ENCODE measurements around the gene CARD6. TPM values are rescaled to one million over a fixed set of nuclear protein-coding genes. Genes with fewer than 3 reads are reported as not detected.
"Not testable (repeated sequence)": the region's sequence is repeated elsewhere in the genome, so short reads cannot be mapped to it uniquely, and the experiment has no call there.

The CARD6 gene, protein sequence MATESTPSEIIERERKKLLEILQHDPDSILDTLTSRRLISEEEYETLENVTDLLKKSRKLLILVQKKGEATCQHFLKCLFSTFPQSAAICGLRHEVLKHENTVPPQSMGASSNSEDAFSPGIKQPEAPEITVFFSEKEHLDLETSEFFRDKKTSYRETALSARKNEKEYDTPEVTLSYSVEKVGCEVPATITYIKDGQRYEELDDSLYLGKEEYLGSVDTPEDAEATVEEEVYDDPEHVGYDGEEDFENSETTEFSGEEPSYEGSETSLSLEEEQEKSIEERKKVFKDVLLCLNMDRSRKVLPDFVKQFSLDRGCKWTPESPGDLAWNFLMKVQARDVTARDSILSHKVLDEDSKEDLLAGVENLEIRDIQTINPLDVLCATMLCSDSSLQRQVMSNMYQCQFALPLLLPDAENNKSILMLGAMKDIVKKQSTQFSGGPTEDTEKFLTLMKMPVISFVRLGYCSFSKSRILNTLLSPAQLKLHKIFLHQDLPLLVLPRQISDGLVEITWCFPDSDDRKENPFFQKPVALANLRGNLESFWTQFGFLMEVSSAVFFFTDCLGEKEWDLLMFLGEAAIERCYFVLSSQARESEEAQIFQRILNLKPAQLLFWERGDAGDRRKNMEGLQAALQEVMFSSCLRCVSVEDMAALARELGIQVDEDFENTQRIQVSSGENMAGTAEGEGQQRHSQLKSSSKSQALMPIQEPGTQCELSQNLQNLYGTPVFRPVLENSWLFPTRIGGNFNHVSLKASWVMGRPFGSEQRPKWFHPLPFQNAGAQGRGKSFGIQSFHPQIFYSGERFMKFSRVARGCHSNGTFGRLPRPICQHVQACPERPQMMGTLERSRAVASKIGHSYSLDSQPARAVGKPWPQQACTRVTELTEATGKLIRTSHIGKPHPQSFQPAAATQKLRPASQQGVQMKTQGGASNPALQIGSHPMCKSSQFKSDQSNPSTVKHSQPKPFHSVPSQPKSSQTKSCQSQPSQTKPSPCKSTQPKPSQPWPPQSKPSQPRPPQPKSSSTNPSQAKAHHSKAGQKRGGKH
- total RNA-seq: 6.4 TPM
- long read RNA-seq, full-length matches to known transcripts: 1 of 4 reads
- long read RNA-seq, partial matches to known transcripts: 0 of 4 reads
- long read RNA-seq, other reads (novel, unspliced or antisense): 3 of 4 reads

DNA sequence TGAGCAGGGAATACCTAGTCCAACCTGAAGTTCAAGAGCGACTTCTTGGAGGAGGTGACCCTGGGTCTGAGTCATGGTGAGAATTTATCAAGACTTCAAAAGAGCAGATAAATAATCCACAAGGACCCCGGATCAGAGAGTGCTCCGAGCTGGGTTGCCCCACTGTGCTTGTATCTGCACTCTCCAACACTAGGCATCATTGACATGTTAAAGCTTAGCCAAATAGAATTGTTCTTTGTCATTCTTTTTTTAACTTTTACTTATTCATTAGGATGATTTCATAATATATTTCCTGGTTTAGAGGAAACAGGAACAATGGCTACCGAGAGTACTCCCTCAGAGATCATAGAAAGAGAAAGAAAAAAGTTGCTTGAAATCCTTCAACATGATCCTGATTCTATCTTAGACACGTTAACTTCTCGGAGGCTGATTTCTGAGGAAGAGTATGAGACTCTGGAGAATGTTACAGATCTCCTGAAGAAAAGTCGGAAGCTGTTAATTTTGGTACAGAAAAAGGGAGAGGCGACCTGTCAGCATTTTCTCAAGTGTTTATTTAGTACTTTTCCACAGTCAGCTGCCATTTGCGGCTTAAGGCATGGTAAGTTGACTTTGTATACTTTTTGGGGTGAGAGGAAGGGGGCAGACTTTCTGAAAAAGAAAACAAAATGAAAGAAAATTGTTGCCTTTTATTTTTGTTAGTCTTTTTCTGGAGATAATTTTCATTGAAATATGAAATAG is at the start of gene CARD6:
Gene CARD6, plus strand, starts transcription at position 300 of the 738 bp plus-strand sequence. Its CDS starts 16 bp downstream, at position 316.
- ATAC-seq: peak; percentile 59
- DNase-seq: no peak
- intact Hi-C loops (cut with micrococcal nuclease): no loop called here

DNA sequence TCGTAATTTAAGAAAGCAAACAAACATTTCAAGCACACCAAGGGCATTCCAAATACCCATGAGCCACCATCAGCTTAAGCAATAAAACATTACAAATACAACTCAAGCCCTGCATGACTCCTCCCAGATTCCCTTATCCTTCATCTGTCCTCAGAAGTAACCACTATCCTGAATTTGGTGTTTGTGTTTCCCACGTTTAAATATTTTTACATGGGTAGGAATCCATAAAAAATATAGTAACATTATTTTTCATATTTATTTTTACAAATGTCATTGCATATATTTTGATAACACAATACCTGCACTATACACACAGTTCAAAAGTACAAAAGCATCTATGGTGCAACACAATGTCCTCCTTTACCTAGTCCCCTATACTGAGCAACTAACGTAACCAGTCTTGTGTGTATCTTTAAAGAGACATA is 49.4 kb upstream of the CARD6 start:
- intact Hi-C loops (cut with micrococcal nuclease): no loop called here
- no peak for ATAC-seq

GRCh38 chr5:40792691-40793090 is 48.5 kb upstream of the CARD6 start:
- intact Hi-C loops (cut with micrococcal nuclease); DNase-seq; ATAC-seq: not testable (repeated sequence)

More for the DNA sequence above, 49.4 kb upstream of the CARD6 start:
- DNase-seq: no peak

- DNase-seq; intact Hi-C loops (cut with micrococcal nuclease); ATAC-seq: not testable (repeated sequence)
Measured at GRCh38 chr5:40794340-40794739, 46.8 kb upstream of the CARD6 start.

- ATAC-seq; DNase-seq; intact Hi-C loops (cut with micrococcal nuclease): not testable (repeated sequence)
Measured at GRCh38 chr5:40794877-40795276, 46.3 kb upstream of the CARD6 start.

DNA sequence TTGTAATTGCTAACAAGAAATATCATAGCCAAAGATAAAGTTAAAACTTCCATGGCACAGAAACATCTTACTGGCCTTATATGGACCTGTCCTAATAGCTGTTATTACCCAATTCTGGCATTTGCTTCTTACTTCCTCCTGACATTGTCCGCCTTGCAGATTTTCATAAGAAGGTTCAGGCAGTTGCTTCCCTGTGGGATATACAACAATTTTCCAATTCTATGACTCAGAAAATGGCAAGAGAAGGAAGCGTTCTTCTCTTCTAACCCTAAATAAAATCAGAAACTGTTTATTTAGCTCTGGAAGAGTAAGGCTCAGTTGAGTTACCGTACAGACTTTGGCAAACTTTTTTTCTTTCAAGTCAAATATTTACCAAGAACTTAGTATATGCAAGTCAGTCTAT is 44.7 kb upstream of the CARD6 start:
- intact Hi-C loops (cut with micrococcal nuclease): no loop called here
- DNase-seq: no peak
- ATAC-seq: peak; percentile 22

DNA sequence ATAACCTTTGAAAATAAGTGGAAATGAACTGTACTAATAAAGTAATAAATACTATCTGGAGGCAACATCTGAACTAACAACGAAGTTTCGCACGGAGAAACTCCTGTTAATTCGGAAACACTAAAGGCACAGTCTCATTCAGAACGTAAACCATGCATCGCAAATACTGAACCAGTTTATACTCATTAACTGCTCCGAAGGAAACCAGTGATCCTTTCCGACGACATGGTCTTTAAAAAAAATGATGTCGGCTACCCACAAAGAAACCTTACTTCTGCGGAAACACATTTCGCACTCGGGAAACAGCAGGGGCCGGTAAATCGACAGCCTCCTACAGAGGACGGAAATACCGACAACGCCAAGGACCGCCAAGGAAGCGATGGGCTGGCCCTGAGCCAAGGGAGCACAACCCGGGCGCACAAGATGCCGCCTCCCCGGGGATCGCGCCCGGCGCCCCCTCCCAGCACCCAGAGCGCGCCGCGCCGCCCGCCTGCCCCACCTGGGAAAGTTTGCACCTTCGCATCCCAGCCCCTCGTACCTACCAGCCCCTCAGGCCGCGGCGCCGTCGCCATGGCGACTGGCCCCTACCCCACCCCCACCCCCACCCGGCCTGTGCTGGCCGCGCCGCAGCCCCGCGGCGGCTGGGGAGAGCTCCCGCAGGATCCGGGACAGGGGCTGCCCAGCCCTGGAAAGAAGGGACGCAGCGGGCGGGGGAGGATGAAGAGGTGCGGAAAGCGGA is 43.7 kb upstream of the CARD6 start:
- DNase-seq (peak; percentile 88), ATAC-seq (peak; percentile 72)
- intact Hi-C loops (cut with micrococcal nuclease): no loop called here

DNA sequence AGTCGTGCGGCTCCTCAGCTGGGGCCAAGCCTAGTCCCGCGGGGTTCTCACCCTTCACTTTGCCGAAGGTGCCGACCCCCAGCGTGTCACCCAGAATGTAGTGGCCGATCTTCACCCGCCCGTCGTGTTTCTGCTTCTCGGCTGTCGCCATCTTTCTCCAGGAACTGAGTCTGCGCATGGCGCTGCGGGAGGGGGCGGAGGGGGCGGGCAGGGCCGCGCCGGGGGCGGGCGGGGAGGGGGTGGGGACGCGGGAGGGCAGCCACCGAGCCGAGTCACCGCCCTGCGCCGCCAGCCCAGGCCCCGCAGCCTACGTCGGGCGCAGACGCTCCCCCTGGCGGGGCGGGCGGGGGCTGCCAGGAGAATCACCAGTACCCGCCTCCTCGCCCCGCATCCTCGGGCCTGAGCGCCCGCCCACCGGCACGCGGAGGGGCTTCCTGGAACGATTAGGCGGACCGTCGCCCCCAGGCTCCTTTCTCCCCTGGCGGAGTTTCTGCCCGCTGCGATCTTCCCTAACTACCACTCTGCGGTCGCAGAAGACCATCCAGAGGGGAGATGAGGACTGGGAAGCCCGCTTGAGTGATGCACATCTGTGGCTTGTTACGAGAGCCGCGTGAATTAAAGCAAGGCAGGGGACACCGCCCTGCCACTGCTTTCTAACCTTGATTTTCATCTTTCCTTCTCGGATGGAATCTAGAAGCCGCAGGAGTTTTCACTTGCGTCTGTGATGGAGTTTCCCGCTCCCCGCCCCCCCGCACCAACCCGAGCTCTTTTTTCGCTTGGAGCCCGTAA is 43.0 kb upstream of the CARD6 start, which contains the start of gene PRKAA1:
Gene PRKAA1, minus strand, starts transcription at position 363 of the 789 bp plus-strand sequence. Its CDS starts 185 bp downstream, at position 178.
- peak; percentile 95 for ATAC-seq
- intact Hi-C loops (cut with micrococcal nuclease): no loop called here
- peak; percentile 96 for DNase-seq

DNA sequence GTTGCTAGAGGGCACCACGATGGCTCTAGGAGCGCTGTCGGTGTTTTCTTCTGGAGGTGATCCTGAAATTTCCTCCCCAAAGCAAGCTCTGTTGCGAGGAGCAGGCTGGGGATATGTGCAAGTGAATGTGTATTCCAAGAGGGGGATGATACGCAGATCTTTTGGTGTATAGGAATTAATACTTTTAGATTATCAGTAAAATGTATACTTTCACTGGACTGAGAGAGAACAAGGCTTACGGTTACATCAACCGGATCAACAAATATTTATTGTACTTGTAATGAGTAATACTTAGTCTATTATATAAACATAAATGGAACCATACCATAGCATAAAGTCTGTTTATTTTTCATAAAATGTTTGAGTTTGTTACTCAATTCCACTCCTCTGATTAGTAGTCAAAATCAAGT is 42.4 kb upstream of the CARD6 start:
- intact Hi-C loops (cut with micrococcal nuclease): no loop called here
- no peak for ATAC-seq

GRCh38 chr5:40799258-40799657 is 41.9 kb upstream of the CARD6 start:
- intact Hi-C loops (cut with micrococcal nuclease): no loop called here
- DNase-seq (no peak), ATAC-seq (no peak)

More for the DNA sequence above, 42.4 kb upstream of the CARD6 start:
- no peak for DNase-seq

GRCh38 chr5:40801771-40802562 is 39.2 kb upstream of the CARD6 start:
- intact Hi-C loops (cut with micrococcal nuclease): no loop called here
- no peak for ATAC-seq

DNA sequence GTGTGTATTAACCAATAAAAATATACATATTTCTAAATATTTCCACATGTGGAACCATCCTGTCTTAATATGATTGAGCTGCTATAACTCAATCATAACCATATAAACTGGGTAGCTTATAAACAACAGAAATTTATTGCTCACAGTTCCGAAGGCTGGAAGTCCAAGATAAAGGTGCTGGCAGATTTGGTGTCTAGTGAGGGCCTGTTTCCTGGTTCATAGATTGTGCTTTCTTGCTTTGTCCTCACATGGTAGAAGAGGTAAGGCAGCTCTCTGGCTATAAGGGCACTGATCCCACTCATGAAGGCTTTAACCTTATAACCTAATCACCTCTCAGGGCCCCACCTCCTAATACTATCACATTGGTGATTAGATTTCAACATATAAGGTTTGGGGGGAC is 29.0 kb upstream of the CARD6 start:
- no peak for ATAC-seq
- no peak for DNase-seq
- intact Hi-C loops (cut with micrococcal nuclease): no loop called here

More at GRCh38 chr5:40801771-40802562, 39.2 kb upstream of the CARD6 start:
- DNase-seq: no peak

- ATAC-seq: no peak
- DNase-seq: no peak
- intact Hi-C loops (cut with micrococcal nuclease): no loop called here
Measured at GRCh38 chr5:40813698-40814281, 27.4 kb upstream of the CARD6 start.

- DNase-seq (no peak), ATAC-seq (no peak)
- intact Hi-C loops (cut with micrococcal nuclease): no loop called here
Measured at GRCh38 chr5:40823459-40823858, 17.7 kb upstream of the CARD6 start.

GRCh38 chr5:40825461-40826043 is 15.6 kb upstream of the CARD6 start:
- DNase-seq; intact Hi-C loops (cut with micrococcal nuclease); ATAC-seq: not testable (repeated sequence)

Data from left ventricle myocardium superior (tissue), 1 donor.